PC-9 (cell line): ENCODE measurements around the gene GABRB3.

ENCODE experiments used
- CTCF ChIP-seq: fragments of 200-600 bp; sonication (generic); conservative IDR thresholded peaks from 2 replicates; pipeline ENCODE4 v1.6.1; 2017; ENCODE audit warnings: mixed run types, antibody characterized with exemption, mild to moderate bottlenecking, moderate library complexity
- EZH2 ChIP-seq: fragments of 200-600 bp; sonication (generic); IDR thresholded peaks from 2 replicates; pipeline ENCODE4 v1.8.0; 2017; ENCODE audit warnings: antibody characterized with exemption, low read depth

GRCh38 chr15:26641144-26641543 lies 131.7 kb downstream of the GABRB3 start:
- TF ChIP-seq EZH2 (no peak), CTCF (no peak)
